PC-9 (cell line): ENCODE results near the gene LARGE1.

Experiments used
- EZH2 ChIP-seq: fragments of 200-600 bp; sonication (generic); IDR thresholded peaks from 2 replicates; pipeline ENCODE4 v1.8.0; 2017; ENCODE audit warnings: antibody characterized with exemption, low read depth
- TF ChIP-seq, protein P1 (sequence below): fragments of 200-600 bp; sonication (generic); conservative IDR thresholded peaks from 2 replicates; pipeline ENCODE4 v1.6.1; 2017; ENCODE audit warnings: mixed run types, antibody characterized with exemption, mild to moderate bottlenecking, moderate library complexity

GRCh38 chr22:33678523-33678922, 241.8 kb downstream of the LARGE1 start:
- TF ChIP-seq, protein P1, sequence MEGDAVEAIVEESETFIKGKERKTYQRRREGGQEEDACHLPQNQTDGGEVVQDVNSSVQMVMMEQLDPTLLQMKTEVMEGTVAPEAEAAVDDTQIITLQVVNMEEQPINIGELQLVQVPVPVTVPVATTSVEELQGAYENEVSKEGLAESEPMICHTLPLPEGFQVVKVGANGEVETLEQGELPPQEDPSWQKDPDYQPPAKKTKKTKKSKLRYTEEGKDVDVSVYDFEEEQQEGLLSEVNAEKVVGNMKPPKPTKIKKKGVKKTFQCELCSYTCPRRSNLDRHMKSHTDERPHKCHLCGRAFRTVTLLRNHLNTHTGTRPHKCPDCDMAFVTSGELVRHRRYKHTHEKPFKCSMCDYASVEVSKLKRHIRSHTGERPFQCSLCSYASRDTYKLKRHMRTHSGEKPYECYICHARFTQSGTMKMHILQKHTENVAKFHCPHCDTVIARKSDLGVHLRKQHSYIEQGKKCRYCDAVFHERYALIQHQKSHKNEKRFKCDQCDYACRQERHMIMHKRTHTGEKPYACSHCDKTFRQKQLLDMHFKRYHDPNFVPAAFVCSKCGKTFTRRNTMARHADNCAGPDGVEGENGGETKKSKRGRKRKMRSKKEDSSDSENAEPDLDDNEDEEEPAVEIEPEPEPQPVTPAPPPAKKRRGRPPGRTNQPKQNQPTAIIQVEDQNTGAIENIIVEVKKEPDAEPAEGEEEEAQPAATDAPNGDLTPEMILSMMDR: no peak
- TF ChIP-seq EZH2: no peak
